Measurements from ENCODE around the gene SETD2.
"Not testable (repeated sequence)": the region's sequence is repeated elsewhere in the genome, so short reads cannot be mapped to it uniquely, and the experiment has no call there.

SETD2 gene

GRCh38 chr3:47035645-47036044 is 128.3 kb downstream of the SETD2 start:
- no peak for DNase-seq (ENCODE audit: low spot score)

GRCh38 chr3:47034868-47035489 is 128.9 kb downstream of the SETD2 start:
- DNase-seq (ENCODE audit: low spot score): peak; percentile 54

- not testable (repeated sequence) for DNase-seq (ENCODE audit: low spot score)
These were observed 132.9 kb downstream of the SETD2 start for GRCh38 chr3:47031041-47031440.

GRCh38 chr3:47028667-47029066 is 135.2 kb downstream of the SETD2 start:
- DNase-seq (ENCODE audit: low spot score): no peak

- no peak for DNase-seq (ENCODE audit: low spot score)
These were observed 135.8 kb downstream of the SETD2 start for GRCh38 chr3:47028146-47028545.

- DNase-seq (ENCODE audit: low spot score): not testable (repeated sequence)
These were observed 137.5 kb downstream of the SETD2 start for GRCh38 chr3:47026432-47026831.

GRCh38 chr3:47024932-47025331 is 139.0 kb downstream of the SETD2 start:
- DNase-seq (ENCODE audit: low spot score): no peak

GRCh38 chr3:47022641-47023071 is 141.3 kb downstream of the SETD2 start:
- no peak for DNase-seq (ENCODE audit: low spot score)

- DNase-seq (ENCODE audit: low spot score): no peak
These were observed 143.6 kb downstream of the SETD2 start for GRCh38 chr3:47020311-47020710.

- no peak for DNase-seq (ENCODE audit: low spot score)
These were observed 144.7 kb downstream of the SETD2 start for GRCh38 chr3:47019201-47019600.

- DNase-seq (ENCODE audit: low spot score): no peak
These were observed 145.7 kb downstream of the SETD2 start for GRCh38 chr3:47018269-47018611.

- no peak for DNase-seq (ENCODE audit: low spot score)
These were observed 146.2 kb downstream of the SETD2 start for GRCh38 chr3:47017504-47018268.

- DNase-seq (ENCODE audit: low spot score): no peak
These were observed 146.9 kb downstream of the SETD2 start for GRCh38 chr3:47016934-47017435.

GRCh38 chr3:47016086-47016933 is 147.6 kb downstream of the SETD2 start:
- DNase-seq (ENCODE audit: low spot score): no peak

- DNase-seq (ENCODE audit: low spot score): no peak
These were observed 148.8 kb downstream of the SETD2 start for GRCh38 chr3:47015151-47015550.

GRCh38 chr3:47014036-47014435 is 149.9 kb downstream of the SETD2 start:
- no peak for DNase-seq (ENCODE audit: low spot score)

GRCh38 chr3:47013231-47013630 is 150.7 kb downstream of the SETD2 start:
- no peak for DNase-seq (ENCODE audit: low spot score)

- no peak for DNase-seq (ENCODE audit: low spot score)
These were observed 151.3 kb downstream of the SETD2 start for GRCh38 chr3:47012342-47013230.

GRCh38 chr3:47011371-47011770 is 152.5 kb downstream of the SETD2 start:
- DNase-seq (ENCODE audit: low spot score): no peak

- no peak for DNase-seq (ENCODE audit: low spot score)
These were observed 153.0 kb downstream of the SETD2 start for GRCh38 chr3:47010910-47011309.

GRCh38 chr3:47010111-47010712 is 153.7 kb downstream of the SETD2 start:
- DNase-seq (ENCODE audit: low spot score): no peak

All from Ammon's horn (tissue), 1 donor.